Measurements from ENCODE around the gene CHST6. TPM values are rescaled to one million over a fixed set of nuclear protein-coding genes. Genes with fewer than 3 reads are reported as not detected.

Gene CHST6
- total and polyA plus RNA-seq, 10 of the 15 experiments (the other 5 are each of a cell fraction or from before 2014, with no cell fraction given), result 0.14 to 2.5 (median 0.51) TPM

DNA sequence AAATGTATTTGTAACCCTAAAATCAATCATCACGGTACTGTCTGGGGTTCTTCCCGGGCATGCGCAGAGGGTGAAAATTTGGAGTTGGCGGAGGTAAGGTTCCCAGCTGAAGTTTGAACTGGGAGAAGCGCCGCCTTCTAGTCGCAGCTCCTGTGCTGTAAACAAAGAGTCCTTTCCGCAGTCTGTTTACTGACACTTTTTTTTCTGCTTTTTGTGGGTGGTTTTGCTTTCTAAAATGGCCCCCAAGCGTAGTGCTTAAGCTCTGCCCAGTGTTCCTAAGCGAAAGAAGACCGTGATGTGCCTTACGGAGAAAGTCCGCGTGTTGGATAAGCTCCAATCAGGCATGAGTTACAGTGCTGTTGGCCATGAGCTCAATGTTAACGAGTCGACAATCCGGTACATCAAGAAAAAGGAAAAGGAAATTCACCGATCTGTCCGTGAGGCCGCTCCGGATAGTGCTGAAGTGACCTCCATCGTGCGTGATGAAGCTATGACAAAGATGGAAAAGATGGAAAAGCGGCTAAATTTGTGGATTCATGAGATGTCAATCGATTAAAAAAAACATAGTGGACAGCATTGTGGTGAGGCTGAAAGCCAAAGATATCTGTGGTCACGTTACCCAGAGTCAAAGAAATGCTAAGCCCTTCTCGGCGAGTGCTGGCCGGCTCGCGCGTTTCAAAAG is 61.4 kb downstream of the CHST6 start (continued):
- TF ChIP-seq, protein P1, sequence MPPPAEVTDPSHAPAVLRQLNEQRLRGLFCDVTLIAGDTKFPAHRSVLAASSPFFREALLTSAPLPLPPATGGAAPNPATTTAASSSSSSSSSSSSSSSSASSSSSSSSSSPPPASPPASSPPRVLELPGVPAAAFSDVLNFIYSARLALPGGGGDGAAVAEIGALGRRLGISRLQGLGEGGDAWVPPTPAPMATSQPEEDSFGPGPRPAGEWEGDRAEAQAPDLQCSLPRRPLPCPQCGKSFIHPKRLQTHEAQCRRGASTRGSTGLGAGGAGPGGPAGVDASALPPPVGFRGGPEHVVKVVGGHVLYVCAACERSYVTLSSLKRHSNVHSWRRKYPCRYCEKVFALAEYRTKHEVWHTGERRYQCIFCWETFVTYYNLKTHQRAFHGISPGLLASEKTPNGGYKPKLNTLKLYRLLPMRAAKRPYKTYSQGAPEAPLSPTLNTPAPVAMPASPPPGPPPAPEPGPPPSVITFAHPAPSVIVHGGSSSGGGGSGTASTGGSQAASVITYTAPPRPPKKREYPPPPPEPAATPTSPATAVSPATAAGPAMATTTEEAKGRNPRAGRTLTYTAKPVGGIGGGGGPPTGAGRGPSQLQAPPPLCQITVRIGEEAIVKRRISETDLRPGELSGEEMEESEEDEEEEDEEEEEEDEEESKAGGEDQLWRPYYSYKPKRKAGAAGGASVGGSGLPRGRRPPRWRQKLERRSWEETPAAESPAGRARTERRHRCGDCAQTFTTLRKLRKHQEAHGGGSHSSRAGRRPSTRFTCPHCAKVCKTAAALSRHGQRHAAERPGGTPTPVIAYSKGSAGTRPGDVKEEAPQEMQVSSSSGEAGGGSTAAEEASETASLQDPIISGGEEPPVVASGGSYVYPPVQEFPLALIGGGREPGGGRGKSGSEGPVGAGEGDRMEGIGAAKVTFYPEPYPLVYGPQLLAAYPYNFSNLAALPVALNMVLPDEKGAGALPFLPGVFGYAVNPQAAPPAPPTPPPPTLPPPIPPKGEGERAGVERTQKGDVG (CRISPR knock-in tag; IDR thresholded peaks at IDR 0.05), result no peak
- TF ChIP-seq RELA (IDR thresholded peaks at IDR 0.05; ENCODE audit: borderline replicate concordance, partially characterized antibody), result no peak
- TF ChIP-seq TCF7 (IDR thresholded peaks at IDR 0.05; ENCODE audit: borderline replicate concordance), result no peak
- no peak for TF ChIP-seq MEF2B (IDR thresholded peaks at IDR 0.05; ENCODE audit: partially characterized antibody, poor library complexity, severe bottlenecking)
- TF ChIP-seq, protein P2, sequence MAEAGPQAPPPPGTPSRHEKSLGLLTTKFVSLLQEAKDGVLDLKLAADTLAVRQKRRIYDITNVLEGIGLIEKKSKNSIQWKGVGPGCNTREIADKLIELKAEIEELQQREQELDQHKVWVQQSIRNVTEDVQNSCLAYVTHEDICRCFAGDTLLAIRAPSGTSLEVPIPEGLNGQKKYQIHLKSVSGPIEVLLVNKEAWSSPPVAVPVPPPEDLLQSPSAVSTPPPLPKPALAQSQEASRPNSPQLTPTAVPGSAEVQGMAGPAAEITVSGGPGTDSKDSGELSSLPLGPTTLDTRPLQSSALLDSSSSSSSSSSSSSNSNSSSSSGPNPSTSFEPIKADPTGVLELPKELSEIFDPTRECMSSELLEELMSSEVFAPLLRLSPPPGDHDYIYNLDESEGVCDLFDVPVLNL (IDR thresholded peaks at IDR 0.05; ENCODE audit: low read depth, low read length), result no peak
- peak; percentile 84 for TF ChIP-seq TAF1 (IDR thresholded peaks at IDR 0.05; ENCODE audit: borderline replicate concordance, low read depth, low read length)
- peak; percentile 92 for TF ChIP-seq YY1 (IDR thresholded peaks at IDR 0.05; ENCODE audit: low read depth, low read length)
- TF ChIP-seq SREBF1 (IDR thresholded peaks at IDR 0.05; ENCODE audit: low read length), result no peak
- TF ChIP-seq SMARCA5 (IDR thresholded peaks at IDR 0.05), result no peak
- TF ChIP-seq STAT1 (conservative IDR thresholded peaks at IDR 0.05), result no peak
- peak; percentile 78 for TF ChIP-seq NRF1 (conservative IDR thresholded peaks at IDR 0.05; ENCODE audit: low read depth, low read length)
- TF ChIP-seq, protein P3, sequence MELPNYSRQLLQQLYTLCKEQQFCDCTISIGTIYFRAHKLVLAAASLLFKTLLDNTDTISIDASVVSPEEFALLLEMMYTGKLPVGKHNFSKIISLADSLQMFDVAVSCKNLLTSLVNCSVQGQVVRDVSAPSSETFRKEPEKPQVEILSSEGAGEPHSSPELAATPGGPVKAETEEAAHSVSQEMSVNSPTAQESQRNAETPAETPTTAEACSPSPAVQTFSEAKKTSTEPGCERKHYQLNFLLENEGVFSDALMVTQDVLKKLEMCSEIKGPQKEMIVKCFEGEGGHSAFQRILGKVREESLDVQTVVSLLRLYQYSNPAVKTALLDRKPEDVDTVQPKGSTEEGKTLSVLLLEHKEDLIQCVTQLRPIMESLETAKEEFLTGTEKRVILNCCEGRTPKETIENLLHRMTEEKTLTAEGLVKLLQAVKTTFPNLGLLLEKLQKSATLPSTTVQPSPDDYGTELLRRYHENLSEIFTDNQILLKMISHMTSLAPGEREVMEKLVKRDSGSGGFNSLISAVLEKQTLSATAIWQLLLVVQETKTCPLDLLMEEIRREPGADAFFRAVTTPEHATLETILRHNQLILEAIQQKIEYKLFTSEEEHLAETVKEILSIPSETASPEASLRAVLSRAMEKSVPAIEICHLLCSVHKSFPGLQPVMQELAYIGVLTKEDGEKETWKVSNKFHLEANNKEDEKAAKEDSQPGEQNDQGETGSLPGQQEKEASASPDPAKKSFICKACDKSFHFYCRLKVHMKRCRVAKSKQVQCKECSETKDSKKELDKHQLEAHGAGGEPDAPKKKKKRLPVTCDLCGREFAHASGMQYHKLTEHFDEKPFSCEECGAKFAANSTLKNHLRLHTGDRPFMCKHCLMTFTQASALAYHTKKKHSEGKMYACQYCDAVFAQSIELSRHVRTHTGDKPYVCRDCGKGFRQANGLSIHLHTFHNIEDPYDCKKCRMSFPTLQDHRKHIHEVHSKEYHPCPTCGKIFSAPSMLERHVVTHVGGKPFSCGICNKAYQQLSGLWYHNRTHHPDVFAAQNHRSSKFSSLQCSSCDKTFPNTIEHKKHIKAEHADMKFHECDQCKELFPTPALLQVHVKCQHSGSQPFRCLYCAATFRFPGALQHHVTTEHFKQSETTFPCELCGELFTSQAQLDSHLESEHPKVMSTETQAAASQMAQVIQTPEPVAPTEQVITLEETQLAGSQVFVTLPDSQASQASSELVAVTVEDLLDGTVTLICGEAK (IDR thresholded peaks at IDR 0.05; ENCODE audit: borderline replicate concordance), result no peak; the same call in 1 of the 2 replicates
- no peak for TF ChIP-seq YBX1 (IDR thresholded peaks at IDR 0.05)
- no peak for TF ChIP-seq ATF7 (IDR thresholded peaks at IDR 0.05; ENCODE audit: low read depth)
- peak; percentile 38; the same call in 1 of the 3 replicates for TF ChIP-seq POU2F2 (IDR thresholded peaks at IDR 0.05; ENCODE audit: borderline replicate concordance, low read depth, low read length)
- no peak for TF ChIP-seq NFYA (IDR thresholded peaks at IDR 0.05; ENCODE audit: borderline replicate concordance, low read depth, low read length)
- TF ChIP-seq, protein P4, sequence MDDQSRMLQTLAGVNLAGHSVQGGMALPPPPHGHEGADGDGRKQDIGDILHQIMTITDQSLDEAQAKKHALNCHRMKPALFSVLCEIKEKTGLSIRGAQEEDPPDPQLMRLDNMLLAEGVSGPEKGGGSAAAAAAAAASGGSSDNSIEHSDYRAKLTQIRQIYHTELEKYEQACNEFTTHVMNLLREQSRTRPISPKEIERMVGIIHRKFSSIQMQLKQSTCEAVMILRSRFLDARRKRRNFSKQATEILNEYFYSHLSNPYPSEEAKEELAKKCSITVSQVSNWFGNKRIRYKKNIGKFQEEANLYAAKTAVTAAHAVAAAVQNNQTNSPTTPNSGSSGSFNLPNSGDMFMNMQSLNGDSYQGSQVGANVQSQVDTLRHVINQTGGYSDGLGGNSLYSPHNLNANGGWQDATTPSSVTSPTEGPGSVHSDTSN (IDR thresholded peaks at IDR 0.05; ENCODE audit: insufficient replicate concordance, low read depth, low read length), result no peak
- no peak for TF ChIP-seq RB1 (IDR thresholded peaks at IDR 0.05; ENCODE audit: borderline replicate concordance)
- peak; percentile 27 to 60; a peak in 2 of 4 replicates for TF ChIP-seq IKZF2 (IDR thresholded peaks at IDR 0.05)
- peak; percentile 65; the same call in 1 of the 2 replicates for TF ChIP-seq PML (IDR thresholded peaks at IDR 0.05; ENCODE audit: low read length)
- no peak for TF ChIP-seq IKZF1 (conservative IDR thresholded peaks at IDR 0.05)
- TF ChIP-seq CREB1 (IDR thresholded peaks at IDR 0.05; ENCODE audit: low read depth), result peak; percentile 2; the same call in 1 of the 2 replicates

Data from GM12878 (cell line).